Gastrocnemius medialis (tissue), 4 donors: ENCODE measurements around the gene KCNH8. TPM values are rescaled to one million over a fixed set of nuclear protein-coding genes. Genes with fewer than 3 reads are reported as not detected.

Source experiments
- ATAC-seq, 2 donors: fragments of 150-250 bp; one replicate each; pipeline ENCODE4 v1.9.1; 2016
- DNase-seq, 2 donors: peaks; one replicate each; pipeline ENCODE4 v3.0.0-alpha.2; 2019
- H3K27ac ChIP-seq, 4 donors: fragments of 200-600 bp; sonication (generic); 1 replicate in 1 of 4; 2 replicates in 3 of 4; pipeline ENCODE4 v1.5.1; 2016 to 2018; ENCODE audit warnings: mild to moderate bottlenecking in 2 of 4, moderate library complexity in 1 of 4
- H3K27me3 ChIP-seq, 3 donors: fragments of 200-600 bp; sonication (generic) in 2 of 3; 1 replicate in 1 of 3; 2 replicates in 2 of 3; pipeline versions ENCODE4 v1.5.1 to v1.6.0; 2016 to 2019; ENCODE audit warnings: mild to moderate bottlenecking in 1 of 3, moderate library complexity in 1 of 3
- H3K36me3 ChIP-seq, 2 donors: fragments of 200-600 bp; sonication (generic) in 1 of 2; one replicate each; pipeline ENCODE4 v1.5.1; 2017 to 2018
- H3K4me1 ChIP-seq, 2 donors: fragments of 200-600 bp; sonication (generic) in 1 of 2; one replicate each; pipeline ENCODE4 v1.5.1; 2016 to 2017; ENCODE audit warnings: mild to moderate bottlenecking in 2 of 2
- H3K4me3 ChIP-seq, 4 donors: fragments of 200-600 bp; sonication (generic) in 3 of 4; 1 replicate in 1 of 4; 2 replicates in 3 of 4; pipeline ENCODE4 v1.5.1; 2016 to 2019; ENCODE audit warnings: mild to moderate bottlenecking in 2 of 4
- H3K9me3 ChIP-seq, 3 donors: fragments of 200-600 bp; sonication (generic) in 2 of 3; 1 replicate in 1 of 3; 2 replicates in 2 of 3; pipeline ENCODE4 v1.5.1; 2016 to 2019
- POLR2A ChIP-seq, 2 donors: fragments of 450-650 bp; IDR thresholded peaks; one replicate each; pipeline ENCODE4 v1.6.1; 2017; ENCODE audit warnings: antibody characterized with exemption in 2 of 2, mild to moderate bottlenecking in 2 of 2, moderate library complexity in 2 of 2
- in situ Hi-C, 4 donors: fragments of 200-750 bp; cut with MboI; loops; one replicate each; pipeline versions ENCODE4 v1.15.0 to v1.8.0; 2017; ENCODE audit warnings: low sequenced_read_pairs in 4 of 4
- intact Hi-C: fragments of 100-400 bp; cut with DNase I; formaldehyde crosslinking; loops from one replicate; pipeline ENCODE4 v1.15.1; 2023; ENCODE audit warnings: low total_unique reads
- total RNA-seq, 4 donors: library from RNA; depleted of rRNA; stranded (reverse); fragments of >200 nt; gene quantifications; one replicate each; pipeline versions ENCODE4 v1.1.0 to v1.2.3, GENCODE V29; 2016
- TF ChIP-seq, protein P1 (sequence below), 5 experiments: fragments of 450-650 bp in 3 of 5; fragments of 200-600 bp in 2 of 5; sonication (generic) in 2 of 5; IDR thresholded peaks in 4 of 5; conservative IDR thresholded peaks in 1 of 5; 1 replicate in 4 of 5; 2 replicates in 1 of 5; pipeline ENCODE4 v1.5.1; 2016 to 2019; ENCODE audit warnings: antibody characterized with exemption in 5 of 5, mild to moderate bottlenecking in 3 of 5, moderate library complexity in 3 of 5

KCNH8 gene
- total RNA-seq, 4 donors from 2014 or later: not detected

DNA sequence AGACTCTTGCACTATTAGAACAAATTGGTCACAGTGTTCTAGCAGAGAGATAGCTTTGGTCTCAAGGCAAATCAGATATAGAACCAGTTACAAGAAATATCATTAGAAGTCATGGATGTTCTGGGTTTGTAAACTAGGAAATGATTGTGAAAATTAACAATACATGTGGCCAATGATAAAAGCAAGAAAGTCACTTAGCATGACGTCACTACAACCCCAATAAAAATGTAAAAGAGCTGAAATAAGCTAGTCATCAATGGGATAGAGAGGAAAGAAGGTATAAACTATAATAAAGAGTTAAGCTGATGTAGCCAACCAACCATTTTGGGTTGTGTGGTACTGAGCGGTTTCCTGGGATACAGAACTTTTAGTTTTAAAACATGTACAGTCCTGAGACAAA is 32.1 kb upstream of the KCNH8 start:
- Histone ChIP-seq H3K4me1 (no peaks in the 10 kb centered on the region), H3K4me3 (no peak overlapping the region), H3K9me3 (no peaks in the 10 kb centered on the region), H3K36me3 (no peaks in the 10 kb centered on the region), H3K27ac (no peak overlapping the region), H3K27me3 (no peaks in the 10 kb centered on the region)
- intact Hi-C loops (no loop called here), in situ Hi-C loops (no loop called here)
- TF ChIP-seq, protein P1, sequence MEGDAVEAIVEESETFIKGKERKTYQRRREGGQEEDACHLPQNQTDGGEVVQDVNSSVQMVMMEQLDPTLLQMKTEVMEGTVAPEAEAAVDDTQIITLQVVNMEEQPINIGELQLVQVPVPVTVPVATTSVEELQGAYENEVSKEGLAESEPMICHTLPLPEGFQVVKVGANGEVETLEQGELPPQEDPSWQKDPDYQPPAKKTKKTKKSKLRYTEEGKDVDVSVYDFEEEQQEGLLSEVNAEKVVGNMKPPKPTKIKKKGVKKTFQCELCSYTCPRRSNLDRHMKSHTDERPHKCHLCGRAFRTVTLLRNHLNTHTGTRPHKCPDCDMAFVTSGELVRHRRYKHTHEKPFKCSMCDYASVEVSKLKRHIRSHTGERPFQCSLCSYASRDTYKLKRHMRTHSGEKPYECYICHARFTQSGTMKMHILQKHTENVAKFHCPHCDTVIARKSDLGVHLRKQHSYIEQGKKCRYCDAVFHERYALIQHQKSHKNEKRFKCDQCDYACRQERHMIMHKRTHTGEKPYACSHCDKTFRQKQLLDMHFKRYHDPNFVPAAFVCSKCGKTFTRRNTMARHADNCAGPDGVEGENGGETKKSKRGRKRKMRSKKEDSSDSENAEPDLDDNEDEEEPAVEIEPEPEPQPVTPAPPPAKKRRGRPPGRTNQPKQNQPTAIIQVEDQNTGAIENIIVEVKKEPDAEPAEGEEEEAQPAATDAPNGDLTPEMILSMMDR (IDR thresholded peaks at IDR 0.05 in 4 of 5, conservative IDR thresholded peaks at IDR 0.05 in 1 of 5): no peak
- DNase-seq (no peak), ATAC-seq (no peak)

DNA sequence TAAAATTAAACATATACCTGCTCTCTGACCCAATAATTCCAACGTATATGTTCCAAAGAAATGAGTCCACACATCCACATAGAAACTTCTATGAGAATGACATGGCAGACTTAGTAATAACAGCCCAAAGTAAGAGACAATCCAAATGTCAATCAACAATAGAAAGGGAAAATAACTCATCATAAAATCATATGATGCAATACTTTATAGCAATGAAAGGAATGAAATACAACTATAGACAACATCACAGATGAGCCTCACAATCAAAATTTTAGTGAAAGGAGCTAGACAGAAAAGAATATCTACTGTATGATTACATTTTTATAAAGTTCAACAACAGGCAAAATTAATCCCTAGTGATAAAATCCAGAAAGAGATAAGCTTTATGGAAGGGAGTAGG is 23.6 kb upstream of the KCNH8 start:
- no peaks in the 10 kb centered on the region for H3K27me3 ChIP-seq
- no peak overlapping the region for H3K27ac ChIP-seq
- ATAC-seq (no peak), DNase-seq (no peak)
- H3K36me3 ChIP-seq: no peaks in the 10 kb centered on the region
- TF ChIP-seq, protein P1 (IDR thresholded peaks at IDR 0.05 in 4 of 5, conservative IDR thresholded peaks at IDR 0.05 in 1 of 5): no peak
- TF ChIP-seq POLR2A (IDR thresholded peaks at IDR 0.05): no peak
- in situ Hi-C loops (no loop called here), intact Hi-C loops (no loop called here)
- H3K9me3 ChIP-seq: no peaks in the 10 kb centered on the region
- H3K4me1 ChIP-seq: no peaks in the 10 kb centered on the region
- no peak overlapping the region for H3K4me3 ChIP-seq

DNA sequence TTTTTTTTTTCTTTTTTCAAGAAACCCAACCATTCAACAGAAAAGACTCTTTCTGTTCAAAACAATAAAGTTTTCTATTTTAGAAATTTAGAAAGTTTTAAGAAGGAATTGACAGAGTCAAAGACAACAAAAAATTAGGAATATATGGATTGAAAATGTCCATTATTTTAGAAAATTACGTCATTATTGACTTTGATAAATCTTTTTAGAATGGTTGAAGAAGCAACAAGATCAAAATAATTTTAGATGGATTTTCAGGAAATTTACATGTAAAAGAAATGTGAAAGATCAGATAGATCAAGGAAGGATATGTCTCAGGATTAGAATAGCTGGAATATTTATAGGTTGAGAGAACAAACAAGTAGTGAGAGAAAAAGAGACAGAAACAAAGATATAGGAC is 8.4 kb upstream of the KCNH8 start:
- no peak for TF ChIP-seq POLR2A (IDR thresholded peaks at IDR 0.05)
- TF ChIP-seq, protein P1 (IDR thresholded peaks at IDR 0.05 in 4 of 5, conservative IDR thresholded peaks at IDR 0.05 in 1 of 5): no peak
- Histone ChIP-seq H3K27me3 (peaks cover 0 to 3% (median 0%) of the 10 kb centered on the region in 3 donors), H3K4me1 (no peaks in the 10 kb centered on the region), H3K36me3 (no peaks in the 10 kb centered on the region), H3K4me3 (no peak overlapping the region), H3K27ac (no peak overlapping the region), H3K9me3 (no peaks in the 10 kb centered on the region)
- intact Hi-C loops: no loop called here
- no peak for ATAC-seq
- in situ Hi-C loops: no loop called here
- DNase-seq: no peak

DNA sequence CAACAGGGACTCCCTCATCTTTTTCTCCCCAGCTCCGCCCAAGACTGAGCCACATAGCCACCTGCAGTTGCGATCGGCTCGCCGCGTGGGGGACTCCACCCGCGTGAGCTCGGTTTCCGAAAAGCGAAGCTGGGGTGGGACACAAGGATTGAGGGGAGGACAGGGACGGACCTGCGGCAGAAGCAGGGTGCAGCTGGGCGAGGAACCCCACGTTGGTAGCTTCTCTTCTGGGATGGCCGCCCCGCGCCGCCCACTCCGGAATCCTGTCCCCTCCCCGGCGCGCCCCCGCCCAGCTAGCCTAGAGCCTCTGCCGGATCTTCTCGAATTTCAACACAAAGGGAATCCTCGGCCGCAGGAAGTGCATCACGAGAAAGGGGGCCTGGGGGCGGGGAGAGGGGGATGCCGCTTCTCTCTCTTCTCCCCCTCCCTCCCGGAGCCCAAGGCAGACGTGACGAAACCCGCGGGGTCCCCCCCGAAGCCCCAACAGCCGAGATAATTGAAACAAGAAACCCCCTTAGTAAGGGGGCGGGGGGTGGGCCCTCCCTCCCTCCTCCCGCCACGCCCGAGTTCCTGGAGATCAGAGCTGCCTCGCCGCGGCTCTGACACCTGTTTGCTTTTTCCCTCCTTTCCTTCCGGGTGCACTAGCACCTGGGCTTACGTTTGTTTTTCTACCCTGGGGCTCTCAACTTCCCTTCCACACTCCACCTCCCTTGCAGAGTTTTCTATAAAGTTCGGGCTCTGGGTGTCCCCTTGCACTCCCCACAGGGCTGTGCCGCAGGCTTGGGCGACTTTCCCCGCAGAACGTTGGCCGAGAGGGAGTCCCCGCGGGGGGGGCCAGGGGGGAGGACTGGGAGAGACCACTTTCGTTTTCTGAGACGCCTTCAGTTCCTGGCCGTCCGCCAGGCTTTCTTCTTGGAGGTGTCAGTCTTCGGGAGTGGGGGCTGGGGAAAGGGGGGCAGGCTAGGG is 1.3 kb upstream of the KCNH8 start:
- H3K9me3 ChIP-seq: no peaks in the 10 kb centered on the region
- H3K27ac ChIP-seq: no peak overlapping the region
- H3K4me1 ChIP-seq: peaks cover 0 to 15% of the 10 kb centered on the region in 2 donors
- peaks cover 19 to 33% (median 32%) of the 10 kb centered on the region in 3 donors for H3K27me3 ChIP-seq
- TF ChIP-seq, protein P1 (IDR thresholded peaks at IDR 0.05 in 4 of 5, conservative IDR thresholded peaks at IDR 0.05 in 1 of 5): peak in 3 of 5 experiments; percentile 22 to 45 (median 27)
- TF ChIP-seq POLR2A (IDR thresholded peaks at IDR 0.05): no peak
- no peaks in the 10 kb centered on the region for H3K36me3 ChIP-seq
- in situ Hi-C loops: no loop called here
- DNase-seq: peak; percentile 9 to 29
- intact Hi-C loops: no loop called here
- H3K4me3 ChIP-seq: peak overlapping the region; percentile 73 to 90 (median 74)
- ATAC-seq: peak; percentile 50 to 70
